GM20000 (cell line): ENCODE data around the gene EXOSC1.

Experiments
- DNase-seq: peaks from one replicate; pipeline ENCODE4 v3.0.0; 2012; ENCODE audit warnings: low spot score
- CTCF ChIP-seq: IDR thresholded peaks from 2 replicates; pipeline ENCODE4 v1.5.1; 2012; ENCODE audit warnings: mild to moderate bottlenecking, control low read depth; ENCODE audit errors: extremely low read depth, missing control alignments

Gene EXOSC1

GRCh38 chr10:97468162-97468561 is 22.4 kb upstream of the EXOSC1 start:
- no peak for DNase-seq
- TF ChIP-seq CTCF: no peak

GRCh38 chr10:97466755-97467154 is 20.9 kb upstream of the EXOSC1 start:
- DNase-seq: no peak
- TF ChIP-seq CTCF: no peak

- TF ChIP-seq CTCF: no peak
Observed at GRCh38 chr10:97465982-97466381, 20.2 kb upstream of the EXOSC1 start.

GRCh38 chr10:97464226-97464625 is 18.4 kb upstream of the EXOSC1 start:
- TF ChIP-seq CTCF: no peak
- no peak for DNase-seq

More at GRCh38 chr10:97465982-97466381, 20.2 kb upstream of the EXOSC1 start:
- DNase-seq: no peak

- TF ChIP-seq CTCF: peak; percentile 59
- peak; percentile 54 for DNase-seq
Observed at GRCh38 chr10:97463363-97464132, 17.7 kb upstream of the EXOSC1 start.

- DNase-seq: no peak
- TF ChIP-seq CTCF: no peak
Observed at GRCh38 chr10:97462309-97462708, 16.5 kb upstream of the EXOSC1 start.

- no peak for TF ChIP-seq CTCF
Observed at GRCh38 chr10:97459933-97460332, 14.1 kb upstream of the EXOSC1 start.

More at GRCh38 chr10:97459933-97460332, 14.1 kb upstream of the EXOSC1 start:
- no peak for DNase-seq
